Activated T-helper 17 cell treated with anti-CD3 and anti-CD28 coated beads, Interleukin-2, amount 50 U/mL, for 72 hours (primary cell): ENCODE measurements around the gene NCOA7. TPM values are rescaled to one million over a fixed set of nuclear protein-coding genes. Genes with fewer than 3 reads are reported as not detected.
"Not testable (repeated sequence)": the region's sequence is repeated elsewhere in the genome, so short reads cannot be mapped to it uniquely, and the experiment has no call there.

Experiments used
- ATAC-seq: fragments of 150-1000 bp; cut with Tn5 transposase; replicated peaks from 2 replicates; pipeline ENCODE4 v1.10.0; 2021; ENCODE audit warnings: mild to moderate bottlenecking, moderate library complexity
- H3K27ac Mint-ChIP-seq: one replicate; pipeline ENCODE4 v1.8.0; 2022; ENCODE audit warnings: mixed read lengths
- H3K27me3 Mint-ChIP-seq: one replicate; pipeline ENCODE4 v1.8.0; 2022; ENCODE audit warnings: mixed read lengths
- H3K36me3 Mint-ChIP-seq: one replicate; pipeline ENCODE4 v1.8.0; 2022; ENCODE audit warnings: low read depth, mild to moderate bottlenecking, mixed read lengths
- H3K4me1 Mint-ChIP-seq: one replicate; pipeline ENCODE4 v1.8.0; 2022; ENCODE audit warnings: mixed read lengths
- H3K4me3 Mint-ChIP-seq: one replicate; pipeline ENCODE4 v1.8.0; 2022; ENCODE audit warnings: mild to moderate bottlenecking, mixed read lengths
- H3K9me3 Mint-ChIP-seq: one replicate; pipeline ENCODE4 v1.8.0; 2022; ENCODE audit warnings: mixed read lengths
- total RNA-seq, 2 donors: library from RNA; stranded (reverse); gene quantifications; one replicate each; pipeline ENCODE4 v1.2.3, GENCODE V29; 2022

The NCOA7 gene
- total RNA-seq, 2 donors from 2014 or later = 44.6 to 59.9 TPM

DNA sequence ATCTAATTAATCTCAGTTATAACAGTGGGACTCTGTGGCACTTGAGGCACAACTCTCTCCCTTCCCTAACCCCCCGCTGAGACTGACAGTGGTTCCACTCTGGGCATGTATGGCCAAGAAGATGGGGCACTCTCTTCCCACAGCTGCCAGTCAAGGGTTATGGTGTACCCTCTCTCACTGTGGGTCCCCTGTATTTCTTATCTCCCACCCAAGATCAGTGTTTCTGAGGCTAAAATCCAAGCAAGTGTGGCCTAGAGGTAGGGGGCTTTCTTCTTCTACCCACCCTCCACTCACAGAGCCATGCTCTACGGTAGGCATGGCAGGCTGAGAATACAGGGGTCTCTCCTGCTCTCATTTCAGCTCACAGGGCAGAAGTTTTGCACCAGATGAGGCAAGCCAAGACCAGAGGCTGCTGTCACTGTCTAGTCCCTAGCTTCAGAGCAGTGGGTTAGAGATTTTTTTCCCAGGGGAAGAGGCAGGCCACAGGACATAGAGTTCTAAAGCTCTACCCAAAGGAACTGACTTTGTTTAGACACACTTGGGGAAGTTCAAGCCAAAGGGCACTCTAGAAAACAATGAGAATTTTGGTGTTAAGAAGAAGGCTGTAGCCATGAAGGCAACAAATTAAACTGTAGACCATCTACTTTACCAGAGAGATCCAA is 134.1 kb downstream of the NCOA7 start:
- Mint-ChIP-seq H3K27me3 (no peaks in the 10 kb centered on the region), H3K4me3 (peak overlapping the region; percentile 82), H3K27ac (no peak overlapping the region), H3K36me3 (peaks cover 95% of the 10 kb centered on the region), H3K9me3 (no peaks in the 10 kb centered on the region), H3K4me1 (peaks cover 30% of the 10 kb centered on the region)
- no peak for ATAC-seq

DNA sequence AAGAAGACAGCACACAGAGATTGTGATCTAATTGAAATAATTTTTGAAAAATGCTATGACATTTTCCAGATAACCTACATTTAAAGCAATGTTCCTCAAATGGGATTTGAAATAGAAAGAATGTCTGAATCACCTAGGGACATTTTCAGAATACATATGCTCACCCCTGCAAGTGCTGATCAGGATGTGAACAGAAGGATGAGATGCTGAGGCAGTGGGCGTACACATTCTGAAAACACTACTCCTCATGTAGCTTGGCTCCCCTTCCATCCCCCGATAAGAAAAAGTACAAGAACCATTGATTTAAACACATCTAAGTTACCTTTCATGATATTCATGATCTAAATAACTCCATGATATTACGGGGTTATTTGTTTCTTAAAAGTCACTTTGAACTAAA is 136.0 kb downstream of the NCOA7 start:
- peaks cover 2% of the 10 kb centered on the region for H3K9me3 Mint-ChIP-seq
- H3K27me3 Mint-ChIP-seq = no peaks in the 10 kb centered on the region
- H3K4me1 Mint-ChIP-seq = peaks cover 34% of the 10 kb centered on the region

DNA sequence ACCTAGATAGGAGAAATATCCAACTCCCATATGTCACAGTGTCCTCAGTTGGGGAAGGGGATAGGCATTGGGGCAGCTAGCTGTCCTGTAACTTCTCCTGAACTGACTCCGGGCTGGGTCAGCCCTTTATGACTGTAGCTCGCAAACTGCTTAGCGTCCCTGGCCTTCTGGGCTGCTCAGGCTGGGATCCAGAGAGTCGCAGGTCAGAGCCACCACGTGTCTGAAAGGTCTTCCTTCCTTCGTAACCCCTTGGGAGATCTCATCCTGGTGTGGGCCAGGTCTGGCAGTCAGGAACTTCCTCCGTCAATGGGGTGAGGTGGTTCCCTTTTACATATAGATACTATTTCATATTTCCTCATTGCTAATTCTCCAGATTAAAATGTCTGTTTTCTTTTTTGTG is 137.0 kb downstream of the NCOA7 start:
- H3K4me3 Mint-ChIP-seq = no peak overlapping the region
- H3K9me3 Mint-ChIP-seq = peaks cover 5% of the 10 kb centered on the region
- peaks cover 37% of the 10 kb centered on the region for H3K4me1 Mint-ChIP-seq
- H3K27me3 Mint-ChIP-seq = no peaks in the 10 kb centered on the region
- no peak for ATAC-seq
- peaks cover 90% of the 10 kb centered on the region for H3K36me3 Mint-ChIP-seq
- H3K27ac Mint-ChIP-seq = no peak overlapping the region

More for the DNA sequence above, 136.0 kb downstream of the NCOA7 start:
- Mint-ChIP-seq H3K36me3 (peaks cover 92% of the 10 kb centered on the region), H3K4me3 (peak overlapping the region; percentile 31), H3K27ac (peak overlapping the region; percentile 29)
- peak; percentile 68 for ATAC-seq

DNA sequence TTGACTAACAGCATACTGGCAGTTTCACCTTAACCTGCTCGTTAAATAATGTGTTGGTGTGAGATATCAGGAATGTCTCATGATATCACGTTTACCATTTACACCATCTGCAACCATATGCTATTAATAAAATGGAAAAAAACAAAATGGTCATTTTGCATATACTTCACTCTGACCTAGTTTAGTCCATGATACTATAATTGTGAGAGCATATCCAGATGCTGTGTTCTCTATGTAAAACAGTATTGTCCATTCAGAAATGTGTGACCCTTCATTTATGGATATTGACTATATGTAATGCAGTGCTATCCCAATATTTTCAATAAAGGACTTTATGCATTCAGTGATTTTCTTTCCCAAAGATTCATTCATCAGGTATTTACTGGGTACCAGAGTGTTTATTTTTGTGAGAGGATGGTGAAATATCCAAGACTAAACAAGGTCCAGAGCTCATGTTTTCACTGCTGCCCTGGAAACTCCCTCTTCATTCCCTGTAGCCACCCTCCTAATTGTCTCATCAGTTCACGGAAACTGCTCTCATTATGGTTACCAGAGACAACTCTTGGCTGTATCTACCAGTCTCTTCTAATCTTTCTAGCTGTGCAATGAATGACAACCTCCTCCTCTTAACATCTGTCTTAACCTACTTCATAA is 140.1 kb downstream of the NCOA7 start:
- Mint-ChIP-seq H3K4me3 (peak overlapping the region; percentile 70), H3K9me3 (peaks cover 5% of the 10 kb centered on the region), H3K27me3 (no peaks in the 10 kb centered on the region), H3K27ac (peak overlapping the region; percentile 92), H3K36me3 (peaks cover 62% of the 10 kb centered on the region), H3K4me1 (peaks cover 31% of the 10 kb centered on the region)
- peak; percentile 23 for ATAC-seq

DNA sequence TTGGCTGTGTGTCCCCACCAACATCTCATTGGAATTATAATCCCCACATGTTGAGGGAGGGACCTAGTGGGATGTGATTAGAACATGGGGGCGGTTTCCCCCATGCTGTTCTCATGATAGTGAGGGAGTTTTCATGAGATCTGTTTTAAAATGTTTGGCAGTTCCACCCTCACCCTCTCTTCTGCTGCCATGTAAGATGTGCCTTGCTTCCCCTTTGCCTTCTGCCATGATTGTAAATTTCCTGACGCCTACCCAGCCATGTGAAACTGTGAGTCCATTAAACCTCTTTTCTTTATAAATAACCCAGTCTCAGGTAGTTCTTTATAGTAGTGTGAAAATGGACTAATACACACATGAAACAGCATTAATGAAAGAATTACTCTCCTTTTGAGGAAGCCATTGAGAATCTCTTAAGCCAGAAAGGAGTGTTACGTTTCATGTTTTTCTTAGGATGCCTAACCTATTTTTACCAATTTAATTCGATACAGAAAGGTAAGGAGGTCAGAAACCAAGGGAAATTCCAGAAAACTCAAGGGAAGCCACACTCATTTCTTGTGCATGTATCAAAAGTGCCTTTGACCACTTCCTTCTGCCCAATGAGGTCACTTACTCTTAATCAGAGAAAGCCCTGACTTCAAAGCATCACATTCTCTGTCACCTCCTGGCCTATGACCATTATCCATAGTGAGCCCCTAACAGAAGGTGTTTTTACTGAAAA is 141.1 kb downstream of the NCOA7 start:
- no peaks in the 10 kb centered on the region for H3K27me3 Mint-ChIP-seq
- peaks cover 27% of the 10 kb centered on the region for H3K4me1 Mint-ChIP-seq
- peaks cover 5% of the 10 kb centered on the region for H3K9me3 Mint-ChIP-seq
- H3K27ac Mint-ChIP-seq = peak overlapping the region; percentile 92
- peak; percentile 96 for ATAC-seq
- H3K4me3 Mint-ChIP-seq = peak overlapping the region; percentile 70
- peaks cover 52% of the 10 kb centered on the region for H3K36me3 Mint-ChIP-seq

DNA sequence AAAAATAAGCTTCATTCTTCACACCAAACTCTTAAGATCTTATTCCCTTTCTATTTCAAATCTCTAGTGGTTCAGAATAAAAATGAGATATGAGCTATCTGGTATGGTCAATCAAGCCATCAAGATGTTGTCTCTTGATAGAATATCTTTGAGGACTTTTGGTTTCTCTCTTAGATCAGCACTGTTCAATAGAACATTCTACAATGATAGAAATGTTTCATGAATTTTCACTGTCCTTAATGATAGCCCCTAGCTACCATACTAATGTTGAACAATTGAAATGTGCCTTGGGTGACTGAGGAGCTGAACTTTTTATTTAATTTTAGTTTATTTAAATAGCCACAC is 141.7 kb downstream of the NCOA7 start:
- peaks cover 47% of the 10 kb centered on the region for H3K36me3 Mint-ChIP-seq
- H3K27me3 Mint-ChIP-seq = no peaks in the 10 kb centered on the region
- H3K4me3 Mint-ChIP-seq = peak overlapping the region; percentile 70
- peak; percentile 20 for ATAC-seq
- H3K4me1 Mint-ChIP-seq = peaks cover 25% of the 10 kb centered on the region
- H3K27ac Mint-ChIP-seq = peak overlapping the region; percentile 92
- H3K9me3 Mint-ChIP-seq = peaks cover 5% of the 10 kb centered on the region

DNA sequence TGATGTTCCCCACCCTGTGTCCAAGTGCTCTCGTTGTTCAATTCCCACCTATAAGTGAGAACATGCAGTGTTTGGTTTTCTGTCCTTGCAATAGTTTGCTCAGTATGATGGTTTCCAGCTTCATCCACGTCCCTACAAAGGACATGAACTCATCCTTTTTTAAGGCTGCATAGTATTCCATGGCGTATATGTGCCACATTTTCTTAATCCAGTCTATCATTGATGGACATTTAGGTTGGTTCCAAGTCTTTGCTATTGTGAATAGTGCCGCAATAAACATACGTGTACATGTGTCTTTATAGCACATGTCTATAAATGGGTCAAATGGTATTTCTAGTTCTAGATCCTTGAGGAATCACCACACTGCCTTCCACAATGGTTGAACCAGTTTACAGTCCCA is 144.8 kb downstream of the NCOA7 start:
- not testable (repeated sequence) for H3K9me3 Mint-ChIP-seq, H3K27ac Mint-ChIP-seq, ATAC-seq, H3K4me3 Mint-ChIP-seq, H3K27me3 Mint-ChIP-seq
- Mint-ChIP-seq H3K36me3 (peaks cover 20% of the 10 kb centered on the region), H3K4me1 (peaks cover 18% of the 10 kb centered on the region)

DNA sequence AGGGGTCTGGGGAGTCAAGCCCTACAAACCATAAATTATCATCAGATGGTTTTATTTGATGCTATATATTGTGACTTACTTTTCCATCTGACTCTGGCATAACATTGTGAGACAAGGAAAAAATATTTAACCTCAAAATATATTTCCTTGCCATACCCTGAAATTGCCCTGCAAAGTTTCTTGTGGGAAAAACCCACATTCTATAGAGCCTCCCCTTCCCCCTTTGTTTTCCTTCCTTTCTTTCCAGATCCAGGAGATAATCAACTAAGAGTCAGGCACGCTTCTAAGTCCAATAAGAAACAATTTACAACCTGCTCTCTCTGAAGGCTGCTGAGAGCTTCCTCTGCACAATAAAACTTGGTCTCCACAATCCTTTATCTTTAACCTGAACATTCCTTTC is 148.3 kb downstream of the NCOA7 start:
- Mint-ChIP-seq H3K4me1 (peaks cover 6% of the 10 kb centered on the region), H3K27ac (no peak overlapping the region), H3K9me3 (no peaks in the 10 kb centered on the region), H3K27me3 (peaks cover 3% of the 10 kb centered on the region), H3K36me3 (no peaks in the 10 kb centered on the region), H3K4me3 (no peak overlapping the region)
- no peak for ATAC-seq

DNA sequence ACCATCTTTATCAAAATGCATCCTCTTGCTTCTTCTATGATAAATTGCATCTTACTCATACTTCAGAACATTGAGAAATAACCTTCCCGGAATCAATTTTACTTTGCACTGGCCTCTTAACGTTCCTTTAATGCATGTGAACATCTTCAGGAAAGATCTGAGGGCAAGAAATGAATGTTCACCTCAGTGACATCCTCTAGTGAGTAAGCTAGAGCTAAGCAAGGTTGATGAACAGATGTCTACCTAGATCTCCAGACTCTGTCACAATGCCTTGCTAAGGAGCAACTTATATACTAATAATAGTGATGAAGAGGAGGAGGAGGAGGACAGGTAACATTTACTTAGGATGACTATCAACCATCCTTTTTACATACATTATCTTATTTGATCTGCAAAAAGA is 149.0 kb downstream of the NCOA7 start:
- no peak overlapping the region for H3K27ac Mint-ChIP-seq
- peaks cover 6% of the 10 kb centered on the region for H3K4me1 Mint-ChIP-seq
- no peak overlapping the region for H3K4me3 Mint-ChIP-seq
- H3K9me3 Mint-ChIP-seq = no peaks in the 10 kb centered on the region
- ATAC-seq = peak; percentile 94
- no peaks in the 10 kb centered on the region for H3K36me3 Mint-ChIP-seq
- peaks cover 3% of the 10 kb centered on the region for H3K27me3 Mint-ChIP-seq

DNA sequence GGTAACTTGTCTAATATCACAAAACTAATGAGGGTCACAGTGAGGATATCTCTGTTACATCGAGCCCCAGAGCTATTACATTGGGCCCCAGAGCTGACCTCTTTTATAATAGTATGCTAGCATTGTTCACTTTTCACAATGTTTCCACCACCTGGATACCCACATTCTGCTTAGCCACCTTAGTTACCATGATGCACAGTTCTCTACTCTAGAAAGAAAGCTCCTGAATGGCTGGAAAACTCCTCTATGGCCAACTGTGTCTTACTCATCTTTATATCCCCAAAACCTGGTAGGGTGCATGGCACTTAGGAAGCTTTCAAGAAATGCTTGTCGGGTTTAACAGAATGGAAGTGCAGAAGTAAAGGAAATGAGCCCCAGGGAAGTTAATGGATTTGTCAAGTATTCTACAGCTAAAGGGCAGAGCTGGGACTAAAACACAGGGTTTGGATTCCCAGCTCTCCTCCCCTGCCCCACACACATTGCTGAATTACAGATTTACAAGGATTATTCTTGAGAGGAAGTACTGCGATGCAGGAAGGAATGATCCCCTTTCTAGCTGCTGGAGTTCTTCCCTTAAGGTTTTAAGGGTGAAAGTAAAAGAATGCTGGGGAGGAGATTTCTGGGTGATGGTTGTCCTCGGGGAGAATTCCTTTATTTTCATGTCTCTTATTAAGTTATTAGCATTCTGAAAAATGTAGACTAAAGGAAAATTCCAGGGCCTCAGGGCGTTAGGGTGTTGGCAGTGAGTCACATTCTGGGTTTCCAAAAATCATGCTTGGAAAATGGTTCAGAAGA is 149.7 kb downstream of the NCOA7 start:
- Mint-ChIP-seq H3K9me3 (no peaks in the 10 kb centered on the region), H3K27ac (no peak overlapping the region), H3K36me3 (no peaks in the 10 kb centered on the region), H3K27me3 (peaks cover 3% of the 10 kb centered on the region), H3K4me1 (peaks cover 6% of the 10 kb centered on the region), H3K4me3 (no peak overlapping the region)
- no peak for ATAC-seq

DNA sequence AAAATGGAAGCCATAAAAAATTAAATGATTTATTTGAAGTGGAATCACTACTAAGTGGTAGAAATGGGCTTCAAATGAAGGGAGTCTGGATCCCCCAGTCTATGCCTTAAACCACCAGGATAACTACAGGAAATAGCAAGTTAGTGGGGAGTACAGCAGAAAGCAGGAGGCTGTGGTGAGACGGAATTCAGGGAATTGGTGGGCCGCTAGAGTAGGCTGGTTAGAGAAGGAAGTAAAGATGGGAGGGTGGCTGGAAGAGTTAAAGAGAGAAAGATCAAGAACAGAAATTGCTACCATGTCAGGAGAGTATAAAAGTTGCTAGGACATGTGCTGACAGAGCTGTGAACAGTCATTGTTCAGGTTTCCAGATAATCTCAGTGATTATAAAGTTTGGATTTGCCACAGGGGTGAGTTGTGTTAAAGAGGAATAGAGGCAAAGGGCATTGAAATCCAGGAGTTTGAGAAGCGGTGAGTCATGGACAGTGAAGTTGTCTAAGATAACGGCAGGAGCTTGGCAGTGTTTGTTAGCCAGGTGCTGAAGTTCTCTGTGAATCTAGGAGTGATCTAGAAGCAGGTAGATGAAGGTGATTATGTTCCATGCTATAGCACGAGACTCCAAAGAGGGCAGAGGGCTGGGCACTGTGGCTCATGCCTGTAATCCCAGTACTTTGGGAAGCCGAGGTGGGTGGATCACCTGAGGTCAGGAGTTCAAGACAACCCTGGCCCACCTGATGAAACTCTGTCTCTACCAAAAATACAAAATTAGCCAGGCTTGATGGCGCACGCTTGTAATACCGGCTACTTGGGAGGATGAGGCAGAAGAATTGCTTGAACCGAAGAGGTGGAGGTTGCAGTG is 152.1 kb downstream of the NCOA7 start:
- H3K27ac Mint-ChIP-seq = no peak overlapping the region
- H3K4me1 Mint-ChIP-seq = peaks cover 17% of the 10 kb centered on the region
- H3K4me3 Mint-ChIP-seq = peak overlapping the region; percentile 2
- H3K36me3 Mint-ChIP-seq = no peaks in the 10 kb centered on the region
- H3K9me3 Mint-ChIP-seq = no peaks in the 10 kb centered on the region
- H3K27me3 Mint-ChIP-seq = peaks cover 3% of the 10 kb centered on the region
- ATAC-seq = no peak

DNA sequence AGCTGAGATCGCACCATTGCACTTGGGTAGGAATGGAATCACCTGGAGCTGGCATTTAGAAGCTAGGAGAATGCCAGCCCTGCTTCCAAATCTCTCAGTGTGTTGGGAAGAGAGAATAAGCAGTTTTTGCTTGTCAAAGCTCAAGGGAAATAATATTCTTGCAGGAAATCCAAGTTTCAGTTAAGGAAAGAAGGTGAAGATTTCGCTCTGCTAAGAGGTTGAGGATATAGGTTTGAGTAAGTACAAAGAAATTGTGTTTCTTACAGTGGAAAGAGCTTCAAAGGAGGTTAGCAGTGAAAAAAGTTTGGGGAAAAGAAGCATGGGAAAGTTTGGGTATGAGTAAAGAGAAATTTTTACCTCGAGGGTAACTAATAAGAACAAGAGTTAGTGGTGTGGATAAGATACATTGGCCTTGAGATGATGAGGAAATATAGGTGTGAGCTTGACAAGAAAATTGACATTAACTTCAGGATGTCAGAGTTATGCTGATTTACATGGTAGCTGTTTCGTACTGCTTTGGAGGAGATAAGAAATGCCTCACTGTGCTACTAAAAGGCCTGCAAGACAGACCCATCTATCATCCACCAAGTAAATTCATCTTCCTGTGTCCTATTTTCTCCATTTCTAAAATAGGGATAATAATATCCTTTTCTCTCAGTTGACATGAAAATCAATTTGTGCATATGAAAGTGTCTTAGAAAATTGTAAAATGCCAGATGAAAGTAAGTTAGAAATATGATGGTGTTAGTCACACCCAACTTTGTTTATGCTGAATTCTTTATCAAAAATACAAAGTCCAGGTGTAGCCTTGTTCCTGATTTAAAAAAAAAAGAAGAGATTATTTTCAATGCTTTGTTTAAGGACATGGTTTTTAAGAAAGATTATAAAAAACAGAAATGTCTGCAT is 153.0 kb downstream of the NCOA7 start:
- Mint-ChIP-seq H3K4me3 (peak overlapping the region; percentile 2), H3K36me3 (no peaks in the 10 kb centered on the region), H3K27me3 (peaks cover 3% of the 10 kb centered on the region), H3K9me3 (no peaks in the 10 kb centered on the region), H3K4me1 (peaks cover 17% of the 10 kb centered on the region), H3K27ac (no peak overlapping the region)
- ATAC-seq = peak; percentile 40

DNA sequence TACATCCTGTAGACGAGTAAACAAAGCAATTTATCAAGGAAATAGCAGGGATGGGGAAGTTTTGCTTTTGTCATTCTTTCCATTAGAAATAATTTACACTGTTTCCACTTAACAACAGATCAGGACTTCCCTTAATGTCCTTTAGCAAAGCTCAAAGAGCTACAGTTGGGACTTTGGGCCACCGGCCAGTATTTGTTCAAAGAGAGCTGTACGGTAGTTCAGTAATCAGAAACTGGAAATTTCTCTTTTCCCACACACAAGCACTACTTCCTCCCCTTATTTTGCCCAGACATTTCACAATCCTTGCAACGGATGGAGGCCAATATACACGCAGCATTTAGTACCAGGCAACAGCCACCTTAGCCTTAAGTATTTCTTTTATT is 153.7 kb downstream of the NCOA7 start:
- Mint-ChIP-seq H3K27ac (no peak overlapping the region), H3K4me1 (peaks cover 17% of the 10 kb centered on the region), H3K27me3 (peaks cover 3% of the 10 kb centered on the region), H3K4me3 (no peak overlapping the region), H3K9me3 (no peaks in the 10 kb centered on the region), H3K36me3 (no peaks in the 10 kb centered on the region)
- ATAC-seq = no peak
